Measurements from ENCODE around the gene CST1. TPM values are rescaled to one million over a fixed set of nuclear protein-coding genes. Genes with fewer than 3 reads are reported as not detected.
"Not testable (repeated sequence)": the region's sequence is repeated elsewhere in the genome, so short reads cannot be mapped to it uniquely, and the experiment has no call there.

Gene CST1
- total RNA-seq, 1 donor from 2014 or later: not detected

GRCh38 chr20:23782366-23782983, 31.7 kb upstream of the CST1 start:
- ATAC-seq: peak; percentile 92
- TF ChIP-seq, protein P1, sequence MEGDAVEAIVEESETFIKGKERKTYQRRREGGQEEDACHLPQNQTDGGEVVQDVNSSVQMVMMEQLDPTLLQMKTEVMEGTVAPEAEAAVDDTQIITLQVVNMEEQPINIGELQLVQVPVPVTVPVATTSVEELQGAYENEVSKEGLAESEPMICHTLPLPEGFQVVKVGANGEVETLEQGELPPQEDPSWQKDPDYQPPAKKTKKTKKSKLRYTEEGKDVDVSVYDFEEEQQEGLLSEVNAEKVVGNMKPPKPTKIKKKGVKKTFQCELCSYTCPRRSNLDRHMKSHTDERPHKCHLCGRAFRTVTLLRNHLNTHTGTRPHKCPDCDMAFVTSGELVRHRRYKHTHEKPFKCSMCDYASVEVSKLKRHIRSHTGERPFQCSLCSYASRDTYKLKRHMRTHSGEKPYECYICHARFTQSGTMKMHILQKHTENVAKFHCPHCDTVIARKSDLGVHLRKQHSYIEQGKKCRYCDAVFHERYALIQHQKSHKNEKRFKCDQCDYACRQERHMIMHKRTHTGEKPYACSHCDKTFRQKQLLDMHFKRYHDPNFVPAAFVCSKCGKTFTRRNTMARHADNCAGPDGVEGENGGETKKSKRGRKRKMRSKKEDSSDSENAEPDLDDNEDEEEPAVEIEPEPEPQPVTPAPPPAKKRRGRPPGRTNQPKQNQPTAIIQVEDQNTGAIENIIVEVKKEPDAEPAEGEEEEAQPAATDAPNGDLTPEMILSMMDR (IDR thresholded peaks at IDR 0.05): peak; percentile 63
- H3K27me3 ChIP-seq: no peaks in the 10 kb centered on the region
- DNase-seq: no peak
- H3K4me3 ChIP-seq: no peak overlapping the region
- no peaks in the 10 kb centered on the region for H3K36me3 ChIP-seq
- H3K9me3 ChIP-seq: no peaks in the 10 kb centered on the region
- intact Hi-C loops (cut with DNase I): no loop called here
- no peak overlapping the region for H3K27ac ChIP-seq
- no peaks in the 10 kb centered on the region for H3K4me1 ChIP-seq

GRCh38 chr20:23778676-23779075, 27.9 kb upstream of the CST1 start:
- H3K36me3 ChIP-seq; DNase-seq; H3K27ac ChIP-seq; ATAC-seq; H3K4me1 ChIP-seq; H3K4me3 ChIP-seq; intact Hi-C loops (cut with DNase I); H3K27me3 ChIP-seq; H3K9me3 ChIP-seq: not testable (repeated sequence)

GRCh38 chr20:23777380-23777779, 26.6 kb upstream of the CST1 start:
- intact Hi-C loops (cut with DNase I); H3K27me3 ChIP-seq; H3K27ac ChIP-seq; H3K4me1 ChIP-seq; H3K9me3 ChIP-seq; H3K4me3 ChIP-seq; DNase-seq; ATAC-seq; H3K36me3 ChIP-seq: not testable (repeated sequence)

GRCh38 chr20:23776067-23776771, 25.5 kb upstream of the CST1 start:
- peak; percentile 11 for ATAC-seq
- Histone ChIP-seq H3K36me3 (no peaks in the 10 kb centered on the region), H3K4me1 (no peaks in the 10 kb centered on the region), H3K4me3 (no peak overlapping the region), H3K27me3 (no peaks in the 10 kb centered on the region), H3K9me3 (no peaks in the 10 kb centered on the region), H3K27ac (no peak overlapping the region)
- TF ChIP-seq, protein P1 (IDR thresholded peaks at IDR 0.05): no peak
- no peak for DNase-seq
- intact Hi-C loops (cut with DNase I): no loop called here

DNA sequence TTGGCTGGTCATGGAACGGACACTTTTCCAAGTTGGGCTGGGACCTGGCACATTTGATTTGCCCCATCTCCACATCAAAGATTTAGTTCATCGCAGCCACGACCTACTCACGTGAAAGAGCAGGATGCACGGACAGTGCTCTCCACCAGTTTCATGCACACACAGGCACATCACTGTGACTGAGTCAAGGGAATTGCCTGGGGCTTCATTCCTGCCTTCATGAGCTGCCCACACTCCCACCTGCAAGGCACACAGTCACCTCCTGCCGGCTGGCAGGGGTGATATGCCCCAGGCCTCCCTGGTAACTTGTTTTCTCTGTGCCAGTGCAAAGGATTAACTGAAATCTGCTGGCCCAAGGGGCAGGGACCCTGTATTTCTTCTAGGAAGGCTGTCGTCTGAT, 23.3 kb upstream of the CST1 start:
- Histone ChIP-seq H3K27me3 (no peaks in the 10 kb centered on the region), H3K27ac (no peak overlapping the region), H3K9me3 (no peaks in the 10 kb centered on the region), H3K4me1 (no peaks in the 10 kb centered on the region), H3K4me3 (no peak overlapping the region), H3K36me3 (no peaks in the 10 kb centered on the region)
- TF ChIP-seq, protein P1 (IDR thresholded peaks at IDR 0.05): no peak
- intact Hi-C loops (cut with DNase I): no loop called here
- DNase-seq (no peak), ATAC-seq (no peak)

- intact Hi-C loops (cut with DNase I): no loop called here
- Histone ChIP-seq H3K27me3 (no peaks in the 10 kb centered on the region), H3K9me3 (no peaks in the 10 kb centered on the region)
Measured at GRCh38 chr20:23773579-23773978, 22.8 kb upstream of the CST1 start.

More at GRCh38 chr20:23773579-23773978, 22.8 kb upstream of the CST1 start:
- Histone ChIP-seq H3K4me3 (no peak overlapping the region), H3K36me3 (no peaks in the 10 kb centered on the region), H3K4me1 (no peaks in the 10 kb centered on the region), H3K27ac (no peak overlapping the region)
- TF ChIP-seq, protein P1 (IDR thresholded peaks at IDR 0.05): no peak
- ATAC-seq (no peak), DNase-seq (no peak)
